ENCODE data around the gene PCOLCE2. TPM values are rescaled to one million over a fixed set of nuclear protein-coding genes. Genes with fewer than 3 reads are reported as not detected.

PCOLCE2 gene
- total and polyA plus RNA-seq, 2 donors (not counting 3 experiments of a cell fraction or from before 2014, with no cell fraction given), result not detected

GRCh38 chr3:142858043-142858442, 30.8 kb downstream of the PCOLCE2 start:
- no peaks in the 10 kb centered on the region for H3K4me1 ChIP-seq (ENCODE audit: control insufficient read depth, extremely low read depth, insufficient read depth, low read length)
- H3K27ac ChIP-seq (ENCODE audit: insufficient read depth, low read depth, low read length), result no peak overlapping the region
- H3K9me1 ChIP-seq (replicated peaks; ENCODE audit: control insufficient read depth, extremely low read depth, insufficient read depth, low read length), result no peaks in the 10 kb centered on the region
- intact Hi-C loops (cut with micrococcal nuclease) (no loop called here), dilution Hi-C loops (cut with MboI; ENCODE audit: extremely low pct_ligation_motif_present, low sequenced_read_pairs) (no loop called here)
- no peak for TF ChIP-seq MAX (IDR thresholded peaks at IDR 0.05; ENCODE audit: insufficient read depth, insufficient read length)
- no peak for TF ChIP-seq CTCF (IDR thresholded peaks at IDR 0.05; ENCODE audit: extremely low read depth in 1 of 2, insufficient read depth in 1 of 2, low read depth in 1 of 2, low read length in 2 of 2)
- no peak for TF ChIP-seq FOS (IDR thresholded peaks at IDR 0.05; ENCODE audit: borderline replicate concordance, insufficient read depth, low read length)
- TF ChIP-seq JUN (IDR thresholded peaks at IDR 0.05; ENCODE audit: borderline replicate concordance, insufficient read depth, insufficient read length, low read depth), result no peak
- TF ChIP-seq POLR2AphosphoS5 (IDR thresholded peaks at IDR 0.05; ENCODE audit: insufficient read depth, low read depth, low read length), result no peak
- TF ChIP-seq EZH2 (IDR thresholded peaks at IDR 0.05; ENCODE audit: borderline replicate concordance, low read depth, low read length, severe bottlenecking), result no peak
- TF ChIP-seq GATA2 (IDR thresholded peaks at IDR 0.05; ENCODE audit: insufficient read depth, insufficient read length, low read depth, low read length), result no peak
- no peak for TF ChIP-seq POLR2A (IDR thresholded peaks at IDR 0.05; ENCODE audit: low read depth, low read length)
- no peak for TF ChIP-seq MYC (IDR thresholded peaks at IDR 0.05; ENCODE audit: low read depth, low read length)
- no peak overlapping the region for H3K4me3 ChIP-seq (replicated peaks in 1 of 3; ENCODE audit: insufficient read depth in 1 of 3, low read depth in 1 of 3, low read length in 3 of 3)
- H3K79me2 ChIP-seq (ENCODE audit: control insufficient read depth, insufficient read depth, low read length), result no peaks in the 10 kb centered on the region
- BruUV-seq (replicated peaks), result no TSS peak
- no peak overlapping the region for H2AFZ ChIP-seq (ENCODE audit: low read depth, low read length)
- ChIA-PET CTCF (interaction anchor here (1.0 to 1.7 kb wide), 4 partner anchors 9 to 98 kb away, joined by 3 to 7 read pairs (median 3); no protein-coding TSS in a partner anchor), POLR2A (no interaction called here)
- H3K27me3 ChIP-seq (ENCODE audit: control insufficient read depth in 2 of 2, insufficient read depth in 2 of 2, low read length in 2 of 2), result peaks cover 14 to 29% of the 10 kb centered on the region in 2 experiments
- no peaks in the 10 kb centered on the region for H3K36me3 ChIP-seq (ENCODE audit: control insufficient read depth in 2 of 2, extremely low read depth in 1 of 2, insufficient read depth in 2 of 2, low read length in 2 of 2)
- H4K20me1 ChIP-seq (replicated peaks; ENCODE audit: control insufficient read depth, extremely low read depth, insufficient read depth, low read length), result no peaks in the 10 kb centered on the region
- no peak overlapping the region for H3K9ac ChIP-seq (replicated peaks; ENCODE audit: extremely low read depth, insufficient read depth, low read length)
- DNase-seq (ENCODE audit: low read depth, low spot score) (no peak), FAIRE-seq (no peak)
- H3K4me2 ChIP-seq (ENCODE audit: insufficient read depth, low read length), result no peak overlapping the region
- H3K9me3 ChIP-seq (replicated peaks; ENCODE audit: control insufficient read depth, insufficient read depth, low read length), result no peaks in the 10 kb centered on the region

Measured in endothelial cell of umbilical vein (primary cell).